GM12801 (cell line): ENCODE measurements around the gene GLIPR2.

Source experiments
- CTCF ChIP-seq: IDR thresholded peaks from one replicate; pipeline ENCODE4 v1.5.1; 2011; ENCODE audit warnings: control low read depth; ENCODE audit not compliant: insufficient read length; ENCODE audit errors: extremely low read depth

The GLIPR2 gene

GRCh38 chr9:36100532-36100931 lies 36.0 kb upstream of the GLIPR2 start:
- TF ChIP-seq CTCF = no peak

GRCh38 chr9:36101916-36102741 lies 34.4 kb upstream of the GLIPR2 start:
- no peak for TF ChIP-seq CTCF

GRCh38 chr9:36102742-36103495 lies 33.6 kb upstream of the GLIPR2 start:
- peak; percentile 11 for TF ChIP-seq CTCF

GRCh38 chr9:36109071-36109470 lies 27.5 kb upstream of the GLIPR2 start:
- TF ChIP-seq CTCF = no peak

- TF ChIP-seq CTCF = no peak
Measured at GRCh38 chr9:36110434-36110833, 26.1 kb upstream of the GLIPR2 start.

- TF ChIP-seq CTCF = no peak
Measured at GRCh38 chr9:36112516-36112915, 24.0 kb upstream of the GLIPR2 start.

GRCh38 chr9:36113999-36114398 lies 22.5 kb upstream of the GLIPR2 start:
- TF ChIP-seq CTCF = no peak
